Prostate gland (tissue), 2 donors: Measurements from ENCODE around the gene TCF12. TPM values are rescaled to one million over a fixed set of nuclear protein-coding genes. Genes with fewer than 3 reads are reported as not detected.

ENCODE experiments used
- DNase-seq: peaks from one replicate; pipeline ENCODE4 v3.0.0-alpha.2; 2019; ENCODE audit warnings: low spot score
- H3K27ac ChIP-seq, 2 donors: fragments of 200-600 bp; sonication (generic); 2 replicates each; pipeline ENCODE4 v1.5.1; 2017 to 2019
- H3K27me3 ChIP-seq: fragments of 200-600 bp; sonication (generic); replicated peaks from 2 replicates; pipeline ENCODE4 v1.5.1; 2019; ENCODE audit not compliant: insufficient read depth
- H3K36me3 ChIP-seq, 2 donors: fragments of 200-600 bp; sonication (generic); 1 replicate in 1 of 2; 2 replicates in 1 of 2; pipeline versions ENCODE4 v1.5.1 to v1.8.1; 2017 to 2019
- H3K4me1 ChIP-seq: fragments of 200-600 bp; sonication (generic); replicated peaks from 2 replicates; pipeline ENCODE4 v1.5.1; 2019
- H3K4me3 ChIP-seq, 2 donors: fragments of 200-600 bp; sonication (generic); 2 replicates each; pipeline ENCODE4 v1.5.1; 2017 to 2019
- H3K9me3 ChIP-seq: fragments of 200-600 bp; sonication (generic); 2 replicates; pipeline ENCODE4 v1.5.1; 2017
- CTCF ChIP-seq, 4 experiments: fragments of 200-600 bp in 2 of 4; fragments of 450-650 bp in 2 of 4; sonication (generic) in 2 of 4; IDR thresholded peaks; 1 replicate in 3 of 4; 2 replicates in 1 of 4; pipeline ENCODE4 v1.5.1; 2016 to 2019; ENCODE audit warnings: antibody characterized with exemption in 4 of 4, mild to moderate bottlenecking in 2 of 4, moderate library complexity in 2 of 4
- POLR2A ChIP-seq: fragments of 450-650 bp; IDR thresholded peaks from one replicate; pipeline ENCODE4 v1.6.1; 2016; ENCODE audit warnings: antibody characterized with exemption, mild to moderate bottlenecking
- POLR2AphosphoS5 ChIP-seq: sonication (generic); formaldehyde crosslinking; IDR thresholded peaks from one replicate; pipeline ENCODE4 v1.6.1; 2017; ENCODE audit warnings: antibody characterized with exemption
- WGBS: methylation state at CpG from one replicate; pipeline ENCODE4 v1.1.5; 2018; 5-methylcytosine and 5-hydroxymethylcytosine counted together
- intact Hi-C: fragments of 100-400 bp; cut with DNase I; formaldehyde crosslinking; loops from one replicate; pipeline ENCODE4 v1.14.2; 2022
- total RNA-seq, 2 donors: library from RNA; depleted of rRNA; stranded (reverse); fragments of >200 nt; gene quantifications; one replicate each; pipeline ENCODE4 v1.1.0, GENCODE V29; 2016

Gene TCF12
- total RNA-seq, 2 donors from 2014 or later = 95.4 to 123 TPM

DNA sequence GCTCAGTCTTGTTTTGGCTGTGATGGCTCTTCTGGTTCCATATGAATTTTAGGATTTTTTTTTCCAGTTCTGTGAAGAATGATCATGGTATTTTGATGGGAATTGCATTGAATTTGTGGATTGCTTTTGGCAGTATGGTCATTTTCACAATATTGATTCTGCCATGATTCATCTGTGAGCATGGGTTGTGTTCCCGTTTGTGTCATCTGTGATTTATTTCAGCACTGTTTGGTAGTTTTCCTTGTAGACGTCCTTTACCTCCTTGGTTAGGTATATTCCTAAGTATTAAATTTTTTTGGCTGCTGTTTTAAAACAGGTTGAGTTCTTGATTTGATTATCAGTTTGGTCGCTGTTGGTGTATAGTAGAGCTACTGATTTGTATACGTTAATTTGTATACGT is 18.5 kb downstream of the TCF12 start:
- no peak for TF ChIP-seq CTCF (IDR thresholded peaks at IDR 0.05)
- no peak for TF ChIP-seq POLR2AphosphoS5
- TF ChIP-seq POLR2A = no peak
- no peak for DNase-seq
- H3K4me1 ChIP-seq = no peaks in the 10 kb centered on the region
- H3K27ac ChIP-seq = no peak overlapping the region
- 85% methylated on average over 5 of the region's 5 CpGs for WGBS
- no peaks in the 10 kb centered on the region for H3K36me3 ChIP-seq
- no peaks in the 10 kb centered on the region for H3K27me3 ChIP-seq
- intact Hi-C loops = no loop called here
- no peak overlapping the region for H3K4me3 ChIP-seq
- H3K9me3 ChIP-seq = no peaks in the 10 kb centered on the region

DNA sequence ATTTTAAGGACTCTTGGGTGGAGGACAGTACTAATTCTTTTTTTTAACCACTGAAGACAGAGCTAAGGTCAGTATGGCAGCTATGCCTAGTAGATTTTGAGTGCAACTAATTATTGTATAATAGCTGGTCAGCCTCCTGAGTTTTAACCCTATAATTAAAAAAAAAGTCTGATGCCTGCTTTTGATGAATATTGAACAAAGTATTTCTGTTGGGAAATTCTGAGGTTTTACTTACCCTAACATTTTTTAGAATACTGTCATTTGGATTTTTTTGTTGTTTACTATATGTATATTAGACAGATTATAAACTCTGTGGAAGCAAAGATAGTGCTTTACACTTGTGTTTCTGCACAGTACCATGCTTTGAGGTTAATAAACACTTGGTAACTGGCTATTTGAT is 20.8 kb downstream of the TCF12 start:
- Histone ChIP-seq H3K4me3 (no peak overlapping the region), H3K9me3 (no peaks in the 10 kb centered on the region), H3K36me3 (no peaks in the 10 kb centered on the region), H3K27me3 (no peaks in the 10 kb centered on the region), H3K27ac (no peak overlapping the region), H3K4me1 (no peaks in the 10 kb centered on the region)
- DNase-seq = no peak
- TF ChIP-seq CTCF (IDR thresholded peaks at IDR 0.05) (no peak), POLR2AphosphoS5 (no peak), POLR2A (no peak)
- intact Hi-C loops = no loop called here

DNA sequence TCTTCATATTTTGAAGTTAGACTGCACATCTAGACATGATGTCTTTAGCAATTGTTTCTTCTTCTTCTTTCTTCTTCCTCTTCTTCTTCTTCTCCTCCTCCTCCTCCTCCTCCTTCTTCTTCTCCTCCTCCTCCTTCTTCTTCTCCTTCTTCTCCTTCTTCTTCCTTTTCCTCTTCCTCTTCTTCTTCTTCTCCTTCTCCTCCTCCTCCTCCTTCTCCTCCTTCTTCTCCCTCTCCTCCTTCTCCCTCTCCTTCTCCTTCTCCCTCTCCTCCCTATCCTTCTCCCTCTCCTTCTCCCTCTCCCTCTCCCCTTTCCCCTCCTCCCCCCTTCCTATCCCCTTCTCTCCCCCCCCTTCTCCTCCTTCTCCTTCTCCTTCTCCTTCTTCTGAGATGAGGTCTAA is 21.9 kb downstream of the TCF12 start:
- H3K4me1 ChIP-seq = no peaks in the 10 kb centered on the region
- no peak for DNase-seq
- no peak overlapping the region for H3K27ac ChIP-seq
- H3K9me3 ChIP-seq = no peaks in the 10 kb centered on the region
- TF ChIP-seq POLR2AphosphoS5 (no peak), POLR2A (no peak), CTCF (IDR thresholded peaks at IDR 0.05) (no peak)
- intact Hi-C loops = no loop called here
- H3K27me3 ChIP-seq = no peaks in the 10 kb centered on the region
- H3K4me3 ChIP-seq = no peak overlapping the region
- no peaks in the 10 kb centered on the region for H3K36me3 ChIP-seq

DNA sequence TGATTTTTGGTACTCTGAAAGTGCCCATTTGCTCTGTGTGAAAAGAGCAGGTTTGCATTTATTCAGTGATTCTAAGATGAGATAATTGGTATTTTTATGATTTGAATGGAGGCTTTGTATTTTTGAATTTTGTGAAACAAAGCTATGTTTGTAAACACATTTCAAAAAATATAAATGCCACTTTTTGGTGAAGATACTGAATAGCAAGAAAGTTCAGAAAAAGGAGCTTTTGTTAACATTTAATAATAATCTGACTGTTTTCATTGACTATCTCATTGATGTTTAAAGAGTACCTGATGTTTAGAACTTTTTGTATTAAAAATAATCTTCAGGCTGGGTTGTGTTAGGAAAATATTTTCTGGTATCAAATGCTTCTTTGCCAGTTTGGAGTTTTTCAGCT is 23.7 kb downstream of the TCF12 start:
- Histone ChIP-seq H3K27ac (no peak overlapping the region), H3K9me3 (no peaks in the 10 kb centered on the region), H3K27me3 (no peaks in the 10 kb centered on the region), H3K4me3 (no peak overlapping the region), H3K4me1 (no peaks in the 10 kb centered on the region), H3K36me3 (no peaks in the 10 kb centered on the region)
- no peak for DNase-seq
- TF ChIP-seq POLR2A = no peak
- TF ChIP-seq POLR2AphosphoS5 = no peak
- no peak for TF ChIP-seq CTCF (IDR thresholded peaks at IDR 0.05)
- intact Hi-C loops = no loop called here

DNA sequence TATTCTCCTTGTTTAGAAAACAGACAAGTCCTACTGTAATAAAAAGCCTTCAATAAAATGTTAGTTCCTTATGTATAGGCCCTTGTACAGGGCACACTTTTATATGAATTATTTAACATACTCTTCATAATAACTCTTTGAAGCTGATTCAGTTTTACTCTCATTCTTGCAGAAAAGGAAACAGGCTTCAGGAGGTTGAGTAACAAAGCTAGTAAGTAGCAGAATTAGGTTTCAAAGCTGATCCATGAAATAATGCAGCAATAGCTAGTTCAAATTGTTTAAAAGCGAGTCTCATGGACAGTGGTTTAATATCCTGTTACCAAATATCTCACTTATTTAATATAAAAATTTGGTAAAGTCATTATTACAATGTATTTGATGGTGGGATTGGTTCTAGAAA is 25.0 kb downstream of the TCF12 start:
- no peak overlapping the region for H3K27ac ChIP-seq
- WGBS = 100% methylated on average over 1 of the region's 1 CpG
- no peaks in the 10 kb centered on the region for H3K4me1 ChIP-seq
- no peak for TF ChIP-seq POLR2AphosphoS5
- intact Hi-C loops = no loop called here
- no peaks in the 10 kb centered on the region for H3K9me3 ChIP-seq
- H3K36me3 ChIP-seq = no peaks in the 10 kb centered on the region
- no peak for DNase-seq
- no peak overlapping the region for H3K4me3 ChIP-seq
- H3K27me3 ChIP-seq = no peaks in the 10 kb centered on the region
